Muscle of leg (tissue), 11 donors: ENCODE measurements around the gene COL23A1. TPM values are rescaled to one million over a fixed set of nuclear protein-coding genes. Genes with fewer than 3 reads are reported as not detected.

ENCODE experiments used
- DNase-seq: peaks from one replicate; pipeline ENCODE4 v3.0.0; 2013
- H3K27ac ChIP-seq: one replicate; pipeline ENCODE4 v1.5.1; 2013; ENCODE audit warnings: mild to moderate bottlenecking, low read length, control low read depth
- H3K27me3 ChIP-seq: one replicate; pipeline ENCODE4 v1.6.1; 2013; ENCODE audit warnings: low read length; ENCODE audit not compliant: control insufficient read depth, insufficient read depth
- H3K36me3 ChIP-seq: one replicate; pipeline ENCODE4 v1.6.1; 2013; ENCODE audit warnings: low read length; ENCODE audit not compliant: control insufficient read depth, insufficient read depth
- H3K4me1 ChIP-seq: one replicate; pipeline ENCODE4 v1.6.1; 2013; ENCODE audit warnings: low read length; ENCODE audit not compliant: control insufficient read depth, insufficient read depth
- H3K4me3 ChIP-seq: one replicate; pipeline ENCODE4 v1.5.1; 2013; ENCODE audit warnings: low read length, control low read depth
- H3K9me3 ChIP-seq: replicated peaks from 2 replicates; pipeline ENCODE4 v1.6.1; 2013; ENCODE audit warnings: low read depth, low read length; ENCODE audit not compliant: control insufficient read depth
- WGBS: methylation state at CpG from one replicate; pipeline ENCODE4 v1.1.5; 2013; ENCODE audit warnings: missing lambda C conversion rate; ENCODE audit not compliant: insufficient coverage; 5-methylcytosine and 5-hydroxymethylcytosine counted together
- polyA plus RNA-seq, 8 donors: library from polyadenylated mRNA; unstranded; fragments of 120-200 nt; gene quantifications; one replicate each; pipeline versions ENCODE4 v1.2.1 to v1.2.3, GENCODE V29; 2013; ENCODE audit warnings: inconsistent platforms in 1 of 8, low replicate concordance in 1 of 8; ENCODE audit not compliant: insufficient read length in 8 of 8, insufficient read depth in 1 of 8
- total RNA-seq: library from RNA; stranded (reverse); fragments of 120-200 nt; gene quantifications from one replicate; pipeline ENCODE4 v1.2.4, GENCODE V29; 2013

COL23A1 gene
- total and polyA plus RNA-seq, 9 donors: 1.3 to 5.1 (median 3.0) TPM

- DNase-seq: peak; percentile 32
- no peaks in the 10 kb centered on the region for H3K36me3 ChIP-seq
- 50% methylated on average over 16 of the region's 20 CpGs for WGBS
- H3K27ac ChIP-seq: no peak overlapping the region
- peaks cover 6% of the 10 kb centered on the region for H3K9me3 ChIP-seq
- no peak overlapping the region for H3K4me3 ChIP-seq
- H3K27me3 ChIP-seq: peaks cover 44% of the 10 kb centered on the region
- H3K4me1 ChIP-seq: peaks cover 18% of the 10 kb centered on the region
These were observed 315.2 kb downstream of the COL23A1 start for GRCh38 chr5:178274781-178275537.

- Histone ChIP-seq H3K36me3 (no peaks in the 10 kb centered on the region), H3K4me1 (peaks cover 18% of the 10 kb centered on the region), H3K27me3 (peaks cover 43% of the 10 kb centered on the region), H3K27ac (no peak overlapping the region), H3K9me3 (peaks cover 6% of the 10 kb centered on the region), H3K4me3 (no peak overlapping the region)
- WGBS: 69% methylated on average over 8 of the region's 14 CpGs
- DNase-seq: peak; percentile 42
These were observed 316.3 kb downstream of the COL23A1 start for GRCh38 chr5:178273665-178274541.

- DNase-seq: no peak
- WGBS: 62% methylated on average over 12 of the region's 15 CpGs
- H3K27ac ChIP-seq: no peak overlapping the region
- no peaks in the 10 kb centered on the region for H3K36me3 ChIP-seq
- peaks cover 35% of the 10 kb centered on the region for H3K27me3 ChIP-seq
- peaks cover 18% of the 10 kb centered on the region for H3K4me1 ChIP-seq
- H3K4me3 ChIP-seq: no peak overlapping the region
- H3K9me3 ChIP-seq: peaks cover 6% of the 10 kb centered on the region
These were observed 317.2 kb downstream of the COL23A1 start for GRCh38 chr5:178273041-178273440.

- H3K9me3 ChIP-seq: peaks cover 6% of the 10 kb centered on the region
- no peak overlapping the region for H3K4me3 ChIP-seq
These were observed 317.6 kb downstream of the COL23A1 start for GRCh38 chr5:178272591-178272990.

GRCh38 chr5:178271726-178272479 lies 318.3 kb downstream of the COL23A1 start:
- Histone ChIP-seq H3K27ac (no peak overlapping the region), H3K4me3 (no peak overlapping the region), H3K9me3 (peaks cover 6% of the 10 kb centered on the region), H3K4me1 (peaks cover 18% of the 10 kb centered on the region), H3K27me3 (peaks cover 27% of the 10 kb centered on the region), H3K36me3 (no peaks in the 10 kb centered on the region)
- DNase-seq: no peak
- WGBS: 67% methylated on average over 23 of the region's 24 CpGs

More at GRCh38 chr5:178272591-178272990, 317.6 kb downstream of the COL23A1 start:
- H3K36me3 ChIP-seq: no peaks in the 10 kb centered on the region
- no peak overlapping the region for H3K27ac ChIP-seq
- H3K4me1 ChIP-seq: peaks cover 18% of the 10 kb centered on the region
- H3K27me3 ChIP-seq: peaks cover 31% of the 10 kb centered on the region
- 86% methylated on average over 9 of the region's 9 CpGs for WGBS
- no peak for DNase-seq

- WGBS: 66% methylated on average over 2 of the region's 4 CpGs
- no peak overlapping the region for H3K4me3 ChIP-seq
These were observed 319.0 kb downstream of the COL23A1 start for GRCh38 chr5:178271231-178271630.

GRCh38 chr5:178269499-178269898 lies 320.7 kb downstream of the COL23A1 start:
- no peaks in the 10 kb centered on the region for H3K36me3 ChIP-seq
- no peak overlapping the region for H3K27ac ChIP-seq
- H3K9me3 ChIP-seq: no peaks in the 10 kb centered on the region
- H3K4me3 ChIP-seq: no peak overlapping the region
- peaks cover 9% of the 10 kb centered on the region for H3K4me1 ChIP-seq
- WGBS: 100% methylated on average over 1 of the region's 1 CpG
- DNase-seq: no peak
- peaks cover 13% of the 10 kb centered on the region for H3K27me3 ChIP-seq

More at GRCh38 chr5:178271231-178271630, 319.0 kb downstream of the COL23A1 start:
- Histone ChIP-seq H3K36me3 (no peaks in the 10 kb centered on the region), H3K27me3 (peaks cover 21% of the 10 kb centered on the region), H3K4me1 (peaks cover 18% of the 10 kb centered on the region), H3K27ac (no peak overlapping the region), H3K9me3 (peaks cover 6% of the 10 kb centered on the region)
- no peak for DNase-seq

GRCh38 chr5:178267876-178268275 lies 322.3 kb downstream of the COL23A1 start:
- WGBS: 85% methylated on average over 9 of the region's 10 CpGs
- no peaks in the 10 kb centered on the region for H3K4me1 ChIP-seq
- H3K4me3 ChIP-seq: no peak overlapping the region
- no peak overlapping the region for H3K27ac ChIP-seq
- H3K27me3 ChIP-seq: peaks cover 10% of the 10 kb centered on the region
- no peaks in the 10 kb centered on the region for H3K9me3 ChIP-seq
- no peaks in the 10 kb centered on the region for H3K36me3 ChIP-seq
- no peak for DNase-seq

GRCh38 chr5:178267245-178267644 lies 322.9 kb downstream of the COL23A1 start:
- Histone ChIP-seq H3K27ac (no peak overlapping the region), H3K36me3 (no peaks in the 10 kb centered on the region), H3K4me3 (no peak overlapping the region), H3K9me3 (no peaks in the 10 kb centered on the region), H3K4me1 (no peaks in the 10 kb centered on the region), H3K27me3 (peaks cover 10% of the 10 kb centered on the region)
- 64% methylated on average over 6 of the region's 6 CpGs for WGBS
- no peak for DNase-seq
